Adrenal gland (tissue), 12 donors: ENCODE measurements around the gene PRR33. TPM values are rescaled to one million over a fixed set of nuclear protein-coding genes. Genes with fewer than 3 reads are reported as not detected.

Experiments used
- DNase-seq, 7 donors: peaks; one replicate each; pipeline ENCODE4 v3.0.0-alpha.2; 2019 to 2020
- H3K27ac ChIP-seq, 5 donors: fragments of 200-600 bp; sonication (generic) in 4 of 5; 1 replicate in 3 of 5; 2 replicates in 2 of 5; pipeline versions ENCODE4 v1.5.1 to v1.8.0; 2016 to 2020; ENCODE audit warnings: mild to moderate bottlenecking in 1 of 5
- H3K27me3 ChIP-seq: fragments of 200-600 bp; 2 replicates; pipeline ENCODE4 v1.8.0; 2021
- H3K36me3 ChIP-seq, 2 donors: fragments of 200-600 bp; replicated peaks in 1 of 2; 1 replicate in 1 of 2; 2 replicates in 1 of 2; pipeline versions ENCODE4 v1.5.1 to v1.8.0; 2018 to 2022
- H3K4me1 ChIP-seq, 2 donors: fragments of 200-600 bp; replicated peaks in 1 of 2; 1 replicate in 1 of 2; 2 replicates in 1 of 2; pipeline versions ENCODE4 v1.5.1 to v1.8.0; 2018 to 2021
- H3K4me3 ChIP-seq, 4 donors: fragments of 200-600 bp; sonication (generic) in 3 of 4; one replicate each; pipeline ENCODE4 v1.5.1; 2016 to 2018
- H3K9me3 ChIP-seq, 3 donors: fragments of 200-600 bp; sonication (generic) in 1 of 3; replicated peaks in 1 of 3; 1 replicate in 2 of 3; 2 replicates in 1 of 3; pipeline versions ENCODE4 v1.5.1 to v1.8.0; 2016 to 2021
- POLR2A ChIP-seq, 2 donors: fragments of 450-650 bp; IDR thresholded peaks; one replicate each; pipeline ENCODE4 v1.6.1; 2017; ENCODE audit warnings: antibody characterized with exemption in 2 of 2, mild to moderate bottlenecking in 2 of 2, moderate library complexity in 1 of 2
- WGBS, 4 donors: extraction: QIAGEN DNeasy Blood & Tissue Kit in 2 of 4; methylation state at CpG; one replicate each; pipeline versions ENCODE4 v1.1.5 to v1.1.7; 2013 to 2017; 5-methylcytosine and 5-hydroxymethylcytosine counted together
- intact Hi-C, 2 donors: fragments of 100-400 bp; cut with DNase I; formaldehyde crosslinking; loops; one replicate each; pipeline versions ENCODE4 v1.14.1 to v1.15.0; 2022 to 2023
- polyA plus RNA-seq, 3 donors: library from polyadenylated mRNA; stranded (reverse); fragments of 200-250 nt in 2 of 3; fragments of 350-450 nt in 1 of 3; fragmentation: Illumina TruSeq in 1 of 3; extraction: RNeasy Lipid Tissue Mini Kit (QIAGEN cat#74804) in 1 of 3; gene quantifications; one replicate each; pipeline ENCODE4 v1.2.3, GENCODE V29; 2013 to 2014
- total RNA-seq, 9 donors: library from RNA; depleted of rRNA in 4 of 9; stranded (reverse); fragments of >200 nt in 4 of 9; fragments of 120-200 nt in 1 of 9; fragmentation: NEBNext Ultra II Directional in 1 of 9; extraction: Animal tissue kit (Norgen Biotek cat#: 25700) in 1 of 9; gene quantifications; one replicate each; pipeline versions ENCODE4 v1.1.0 to v1.2.4, GENCODE V29; 2013 to 2023
- TF ChIP-seq, protein P1 (sequence below), 6 experiments: fragments of 450-650 bp in 4 of 6; fragments of 200-600 bp in 2 of 6; sonication (generic) in 1 of 6; IDR thresholded peaks; 1 replicate in 5 of 6; 2 replicates in 1 of 6; pipeline versions ENCODE4 v1.5.1 to v1.8.0; 2016 to 2021; ENCODE audit warnings: antibody characterized with exemption in 6 of 6, mild to moderate bottlenecking in 2 of 6, moderate library complexity in 1 of 6
- donor health status: healthy with polysubstance abuse.
- donor health status: Bipolar disorder and iron deficiency.
- donor health status: DM: yes; HTN: yes; CAD: no.
- donor health status: DM: no; HTN: no; CAD: no.
- donor health status: DM: no; HTN: no; CAD: no.
- donor health status: DM: yes; HTN: yes; CAD: no.

The PRR33 gene
- total and polyA plus RNA-seq, 12 donors: 0.07 to 2.3 (median 0.25) TPM; not detected in 6

DNA sequence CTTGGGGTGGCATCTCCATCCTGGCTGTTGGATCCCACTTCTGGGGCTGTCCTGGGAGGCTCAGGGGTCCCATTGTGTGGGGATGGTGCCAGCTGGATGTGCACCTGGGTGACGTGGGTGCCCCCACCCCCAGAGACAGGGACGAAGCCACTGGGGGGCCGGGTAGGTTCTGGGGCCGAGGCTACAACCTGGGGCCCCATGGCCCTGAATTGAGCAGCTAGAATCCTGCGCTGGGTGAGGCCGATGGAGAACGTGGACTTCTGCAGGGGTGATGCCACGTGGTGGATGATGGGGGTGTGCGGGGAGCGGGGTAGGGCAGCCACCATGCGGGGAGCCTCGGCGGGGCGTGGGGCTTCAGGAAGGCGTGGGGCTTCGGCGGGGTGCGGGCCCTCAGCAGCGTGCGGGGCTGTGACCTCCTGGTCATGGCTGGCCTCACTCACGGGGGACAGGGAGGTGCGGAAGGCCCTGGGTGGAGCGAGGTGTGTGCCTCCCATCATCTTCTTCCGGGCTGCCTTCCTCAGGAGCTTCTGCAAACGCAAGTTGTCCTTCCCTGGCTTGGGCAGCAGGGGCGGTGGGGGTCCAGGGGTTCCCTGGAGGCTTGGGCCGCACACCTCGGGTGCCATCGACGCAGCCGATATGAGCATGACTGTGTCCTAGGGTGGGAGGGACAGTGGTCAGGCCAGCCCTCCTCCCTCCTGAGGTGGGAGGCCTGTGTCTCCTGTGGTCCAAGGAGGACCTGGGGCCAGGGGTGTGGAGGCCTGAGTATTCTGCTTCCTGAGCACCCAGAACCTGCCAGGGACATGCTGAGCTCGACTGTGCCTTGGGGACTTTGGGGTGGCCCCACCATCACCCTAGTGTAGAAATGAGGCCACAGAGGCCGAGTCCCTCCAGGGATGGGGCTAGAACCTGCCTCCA is 1.5 kb downstream of the PRR33 start:
- WGBS, 4 donors: 68 to 76% (median 73%) methylated on average over 17 to 33 of the region's 33 CpGs
- no peak for TF ChIP-seq POLR2A (IDR thresholded peaks at IDR 0.05)
- TF ChIP-seq, protein P1, sequence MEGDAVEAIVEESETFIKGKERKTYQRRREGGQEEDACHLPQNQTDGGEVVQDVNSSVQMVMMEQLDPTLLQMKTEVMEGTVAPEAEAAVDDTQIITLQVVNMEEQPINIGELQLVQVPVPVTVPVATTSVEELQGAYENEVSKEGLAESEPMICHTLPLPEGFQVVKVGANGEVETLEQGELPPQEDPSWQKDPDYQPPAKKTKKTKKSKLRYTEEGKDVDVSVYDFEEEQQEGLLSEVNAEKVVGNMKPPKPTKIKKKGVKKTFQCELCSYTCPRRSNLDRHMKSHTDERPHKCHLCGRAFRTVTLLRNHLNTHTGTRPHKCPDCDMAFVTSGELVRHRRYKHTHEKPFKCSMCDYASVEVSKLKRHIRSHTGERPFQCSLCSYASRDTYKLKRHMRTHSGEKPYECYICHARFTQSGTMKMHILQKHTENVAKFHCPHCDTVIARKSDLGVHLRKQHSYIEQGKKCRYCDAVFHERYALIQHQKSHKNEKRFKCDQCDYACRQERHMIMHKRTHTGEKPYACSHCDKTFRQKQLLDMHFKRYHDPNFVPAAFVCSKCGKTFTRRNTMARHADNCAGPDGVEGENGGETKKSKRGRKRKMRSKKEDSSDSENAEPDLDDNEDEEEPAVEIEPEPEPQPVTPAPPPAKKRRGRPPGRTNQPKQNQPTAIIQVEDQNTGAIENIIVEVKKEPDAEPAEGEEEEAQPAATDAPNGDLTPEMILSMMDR (IDR thresholded peaks at IDR 0.05): no peak
- Histone ChIP-seq H3K4me3 (no peak overlapping the region), H3K4me1 (no peaks in the 10 kb centered on the region), H3K27me3 (no peaks in the 10 kb centered on the region), H3K36me3 (peaks cover 0 to 37% of the 10 kb centered on the region in 2 donors), H3K27ac (peak overlapping the region in 3 of 5 donors; percentile 25 to 62 (median 34)), H3K9me3 (no peaks in the 10 kb centered on the region)
- DNase-seq: peak in 3 of 7 donors; percentile 30 to 50 (median 33)
- intact Hi-C loops: loop anchor here in 1 of 2 donors (10.0 kb wide), 1 partner anchor 55 kb away; the partner anchor contains the start of gene MRPL23

DNA sequence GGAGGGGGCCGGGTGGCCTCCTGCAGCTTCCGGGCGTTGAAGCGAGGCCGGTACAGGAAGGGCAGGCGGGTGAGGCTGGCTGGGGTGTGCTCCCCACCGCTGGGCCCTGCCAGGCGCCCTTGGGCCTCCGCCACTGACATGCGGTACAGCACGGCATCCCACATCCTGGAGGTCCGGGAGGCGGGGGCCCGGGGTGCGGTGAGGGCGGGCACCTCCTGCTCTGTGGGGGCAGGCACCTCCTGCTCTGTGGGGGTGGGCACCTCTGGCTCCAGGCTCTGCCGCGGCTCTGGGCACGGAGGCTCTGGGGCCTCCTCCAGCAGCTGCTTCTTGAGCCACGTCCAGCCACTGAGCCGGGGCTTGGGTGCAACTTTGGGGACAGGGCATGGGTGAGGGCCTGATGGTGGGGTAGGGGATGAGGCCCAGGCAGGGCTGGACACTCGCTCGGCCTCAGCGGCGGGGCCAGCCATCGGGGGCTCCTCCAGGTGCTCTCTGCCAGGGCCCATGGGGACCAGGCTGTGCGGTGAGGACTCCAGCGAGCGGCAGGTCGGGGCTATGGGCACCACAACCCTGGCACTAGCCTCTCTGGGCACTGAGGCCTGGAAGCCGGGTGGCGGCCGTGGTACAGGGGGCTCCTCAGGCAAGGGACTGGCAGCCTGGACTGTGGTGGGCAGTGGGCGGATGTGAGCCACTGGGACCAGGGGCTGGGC is 2.3 kb downstream of the PRR33 start:
- peak; percentile 34 to 54 (median 38) for DNase-seq
- H3K4me3 ChIP-seq: no peak overlapping the region
- intact Hi-C loops: no loop called here

DNA sequence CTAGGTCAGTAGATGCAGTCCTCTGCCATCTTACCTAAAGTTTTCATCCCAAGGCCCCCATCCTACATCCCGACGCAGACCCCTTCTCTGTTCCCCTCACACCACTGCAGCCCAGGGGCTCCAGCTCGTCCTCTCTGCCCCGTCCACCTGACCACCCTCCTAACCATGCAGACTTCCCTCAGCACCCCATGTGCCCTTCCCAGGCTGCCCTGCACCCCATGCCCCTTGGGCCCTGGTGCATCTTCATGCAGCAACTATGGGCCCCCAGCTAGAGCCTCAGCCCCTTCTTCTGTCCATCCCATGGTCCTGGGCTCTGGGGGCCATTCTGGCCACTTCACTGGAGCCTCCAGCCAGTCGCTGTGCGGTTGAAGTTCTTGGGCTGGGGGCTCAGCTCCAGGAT is 2.9 kb downstream of the PRR33 start:
- WGBS, 4 donors: 77 to 93% (median 82%) methylated on average over 4 to 6 of the region's 6 CpGs
- no peak for DNase-seq
- H3K27ac ChIP-seq: peak overlapping the region in 1 of 5 donors; percentile 62
- no peaks in the 10 kb centered on the region for H3K4me1 ChIP-seq
- H3K9me3 ChIP-seq: no peaks in the 10 kb centered on the region
- peaks cover 0 to 50% of the 10 kb centered on the region in 2 donors for H3K36me3 ChIP-seq
- TF ChIP-seq, protein P1 (IDR thresholded peaks at IDR 0.05): no peak
- no peak for TF ChIP-seq POLR2A (IDR thresholded peaks at IDR 0.05)
- intact Hi-C loops: no loop called here
- no peaks in the 10 kb centered on the region for H3K27me3 ChIP-seq
- no peak overlapping the region for H3K4me3 ChIP-seq

More for the DNA sequence above, 2.3 kb downstream of the PRR33 start:
- 36 to 58% (median 55%) methylated on average over 4 to 34 of the region's 34 CpGs for WGBS, 4 donors
- Histone ChIP-seq H3K36me3 (peaks cover 0 to 45% of the 10 kb centered on the region in 2 donors), H3K27ac (peak overlapping the region in 2 of 5 donors; percentile 26 to 62), H3K9me3 (no peaks in the 10 kb centered on the region), H3K4me1 (no peaks in the 10 kb centered on the region), H3K27me3 (no peaks in the 10 kb centered on the region)
- no peak for TF ChIP-seq POLR2A (IDR thresholded peaks at IDR 0.05)
- TF ChIP-seq, protein P1 (IDR thresholded peaks at IDR 0.05): no peak

DNA sequence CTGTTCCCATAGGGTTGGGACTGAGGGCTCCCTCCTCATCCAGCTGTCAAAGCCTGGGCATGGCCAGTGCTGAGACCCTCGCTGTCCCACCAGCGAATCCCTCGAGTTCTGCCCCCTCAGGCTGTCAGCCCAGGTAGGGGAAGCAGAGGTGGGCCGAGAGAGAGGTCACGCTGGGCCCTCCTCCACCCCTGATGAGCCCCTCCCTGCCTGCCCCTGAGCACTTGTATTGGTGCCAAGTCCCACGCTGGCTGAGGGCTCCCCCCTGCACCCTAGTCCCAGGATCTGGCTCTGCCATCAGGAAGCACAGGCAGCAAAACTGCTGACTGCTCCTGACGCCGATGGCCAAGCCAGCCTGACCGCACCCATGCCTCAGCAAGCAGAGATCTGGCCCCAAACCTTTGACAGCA is 3.3 kb downstream of the PRR33 start:
- 0 to 60% (median 54%) methylated on average over 1 to 9 of the region's 9 CpGs for WGBS, 4 donors
- Histone ChIP-seq H3K36me3 (peaks cover 0 to 55% of the 10 kb centered on the region in 2 donors), H3K4me3 (no peak overlapping the region), H3K4me1 (no peaks in the 10 kb centered on the region), H3K27ac (peak overlapping the region in 1 of 5 donors; percentile 46), H3K27me3 (no peaks in the 10 kb centered on the region), H3K9me3 (no peaks in the 10 kb centered on the region)
- intact Hi-C loops: no loop called here
- TF ChIP-seq POLR2A (IDR thresholded peaks at IDR 0.05): no peak
- TF ChIP-seq, protein P1 (IDR thresholded peaks at IDR 0.05): no peak
- DNase-seq: peak in 3 of 7 donors; percentile 21 to 27 (median 23)
